Measurements from ENCODE around the gene DDX10.

The DDX10 gene

GRCh38 chr11:108947654-108948570 is 283.0 kb downstream of the DDX10 start:
- DNase-seq, result peak; percentile 20

GRCh38 chr11:108958368-108959104 is 293.7 kb downstream of the DDX10 start:
- no peak for DNase-seq

DNA sequence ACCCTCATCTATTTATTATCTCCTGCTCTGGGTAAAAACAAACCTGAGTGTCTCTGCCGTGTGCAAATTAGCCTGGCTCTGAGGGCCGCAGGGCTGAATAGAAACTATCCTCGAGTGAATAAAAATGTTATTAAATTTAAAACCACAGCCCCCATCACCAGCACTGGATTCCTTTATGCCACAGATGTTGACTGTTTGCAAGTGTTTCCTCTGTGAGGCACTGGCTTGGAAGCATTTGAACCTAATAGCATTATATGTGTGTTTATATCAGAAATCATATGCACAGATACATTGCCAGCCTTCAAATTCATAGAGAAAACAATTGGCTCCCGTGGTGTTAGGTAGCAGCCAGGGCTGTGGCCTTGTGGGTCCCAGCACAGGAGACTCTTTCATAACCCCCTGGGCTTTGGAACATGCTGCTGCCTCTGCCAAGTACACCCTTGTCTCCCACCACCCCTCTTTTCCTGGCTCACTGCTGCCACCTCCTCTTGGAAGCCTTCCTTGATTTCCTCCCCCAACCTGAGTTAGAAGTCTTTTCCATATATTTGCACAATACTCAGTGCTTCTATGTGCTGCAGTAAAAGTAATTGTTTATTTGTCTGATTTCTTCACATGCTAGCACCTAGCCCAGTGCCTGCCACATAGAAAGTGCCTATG is 294.4 kb downstream of the DDX10 start:
- DNase-seq, result no peak

GRCh38 chr11:108959874-108960273 is 295.0 kb downstream of the DDX10 start:
- no peak for DNase-seq

DNA sequence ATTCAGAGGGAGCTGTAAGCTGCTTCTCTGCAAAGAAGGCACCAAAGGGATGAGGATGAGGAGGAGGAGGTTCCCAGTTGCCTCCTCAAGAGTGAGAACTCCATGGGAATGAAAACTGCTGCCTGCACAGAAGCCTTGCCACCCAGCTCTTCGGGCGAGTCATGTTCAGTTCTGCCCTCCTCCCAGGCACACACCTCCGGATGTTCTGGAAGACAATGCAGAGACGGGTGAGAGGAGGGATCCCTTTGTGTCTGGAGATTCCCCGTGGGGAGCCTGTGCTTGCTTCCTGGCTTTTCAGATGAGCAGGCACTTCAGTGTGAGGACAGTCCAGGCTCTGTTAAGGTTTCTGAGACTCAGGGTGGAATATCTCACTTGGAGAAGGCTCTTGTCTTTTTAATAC is 295.6 kb downstream of the DDX10 start:
- DNase-seq, result no peak

DNA sequence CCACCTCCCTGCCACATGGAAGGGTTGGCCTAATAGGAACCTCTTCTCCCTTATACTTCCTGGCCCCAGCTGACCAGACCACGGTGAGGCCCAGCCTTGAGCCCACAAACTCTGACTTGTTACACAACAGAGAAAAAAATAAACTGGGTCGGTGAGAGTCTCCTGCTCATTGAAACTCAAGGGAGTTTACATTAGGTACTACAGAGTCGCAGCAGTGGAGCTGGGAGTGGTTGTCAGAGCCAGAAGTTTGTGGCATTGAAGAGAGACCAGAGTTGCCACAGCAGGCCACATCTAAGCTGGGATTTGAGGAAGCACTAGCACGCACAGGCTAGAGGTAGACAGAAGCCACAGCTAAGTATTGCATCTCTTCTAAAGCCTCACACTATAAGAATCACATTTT is 296.2 kb downstream of the DDX10 start:
- DNase-seq, result no peak

- no peak for DNase-seq
Measured at GRCh38 chr11:108963118-108963517, 298.2 kb downstream of the DDX10 start.

DNA sequence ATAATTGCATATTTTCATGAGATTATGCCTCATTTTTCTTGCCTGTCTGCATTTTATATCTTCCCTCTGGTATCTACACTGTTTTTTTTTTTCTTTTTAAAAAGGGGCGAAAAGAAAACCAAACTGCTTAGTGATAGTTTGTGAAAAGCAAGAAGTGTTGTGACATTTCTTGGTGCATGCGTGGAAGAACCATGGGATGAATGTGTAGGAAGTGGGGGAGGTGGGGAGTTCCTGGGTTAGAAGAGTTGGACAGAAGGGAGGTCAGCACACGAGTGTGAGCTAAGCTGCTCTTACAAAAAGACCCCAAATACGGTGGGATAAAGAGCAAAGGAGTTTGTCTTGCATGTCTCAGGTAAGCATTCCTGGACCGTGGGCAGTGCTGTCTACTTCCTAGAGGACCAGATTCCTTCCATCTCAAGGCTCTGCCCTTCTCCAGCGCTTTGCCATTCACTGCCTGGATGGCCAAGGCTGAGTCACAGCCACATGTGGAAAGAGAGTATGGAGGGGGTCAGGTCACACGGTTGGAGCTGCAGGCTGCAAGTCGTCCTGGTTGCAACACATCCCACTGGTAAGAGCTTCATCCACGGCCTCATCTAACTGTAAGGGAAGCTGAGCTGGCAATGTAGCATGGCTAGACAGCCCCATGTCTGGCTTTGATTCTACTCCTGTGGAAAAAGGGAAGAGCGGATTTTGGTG is 300.6 kb downstream of the DDX10 start:
- no peak for DNase-seq

GRCh38 chr11:108966206-108966605 is 301.3 kb downstream of the DDX10 start:
- no peak for DNase-seq

GRCh38 chr11:108966978-108967377 is 302.1 kb downstream of the DDX10 start:
- no peak for DNase-seq

DNA sequence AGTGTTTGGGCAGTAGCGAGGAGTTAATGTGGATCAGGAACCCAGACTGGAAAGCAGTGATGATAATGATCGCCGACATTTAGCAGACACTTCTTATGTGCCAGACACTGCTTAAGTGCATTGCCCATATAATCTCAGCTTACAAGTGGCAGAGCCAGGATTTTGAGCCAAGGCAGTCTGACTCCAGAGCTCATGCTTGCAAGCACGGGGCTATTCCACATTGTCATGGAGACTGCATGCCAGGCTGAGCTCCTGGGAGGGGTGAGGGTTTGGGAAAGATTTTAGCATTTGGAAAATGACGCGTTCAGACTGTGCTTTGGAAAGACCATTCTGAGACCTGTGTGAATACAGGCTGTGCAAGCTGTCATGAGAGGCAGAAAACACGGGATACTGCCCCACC is 302.7 kb downstream of the DDX10 start:
- DNase-seq, result no peak

- no peak for DNase-seq
Measured at GRCh38 chr11:108970221-108970991, 305.5 kb downstream of the DDX10 start.

DNA sequence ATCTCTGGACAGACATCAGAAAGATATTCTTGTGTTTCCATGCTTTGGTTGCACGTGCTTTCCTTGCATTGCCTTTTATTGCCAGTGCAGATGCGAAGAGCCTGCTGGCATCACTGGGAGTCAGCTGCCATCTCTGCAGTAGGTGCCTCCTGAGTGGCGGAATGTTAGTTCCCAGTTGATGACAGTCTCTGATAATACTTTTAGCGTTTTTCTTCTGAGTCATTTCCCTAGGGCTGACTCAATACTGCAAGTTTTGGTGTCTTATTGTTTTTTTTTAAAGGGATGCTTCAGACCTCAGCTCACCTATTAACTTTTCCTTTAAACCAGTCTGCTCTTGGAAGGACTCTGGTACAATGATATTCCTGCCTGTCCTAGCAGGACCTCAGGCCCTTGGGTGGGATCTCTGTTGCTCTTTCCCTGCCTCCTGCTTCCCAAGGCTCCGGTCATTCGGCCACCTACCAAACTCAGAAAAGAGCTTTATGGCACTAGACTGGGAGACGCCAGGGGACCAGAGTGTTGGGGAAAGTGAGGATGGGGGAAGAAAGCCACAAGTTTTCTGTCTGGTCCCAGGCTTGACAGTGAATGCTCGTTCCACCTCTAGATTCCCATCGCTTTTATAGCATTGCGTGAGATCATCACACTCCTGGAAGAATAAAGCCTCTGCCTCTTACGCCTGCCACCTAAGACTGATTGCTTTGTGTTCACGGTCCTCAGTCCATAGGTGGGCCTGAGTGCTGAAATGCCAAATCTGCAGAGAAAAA is 308.7 kb downstream of the DDX10 start:
- DNase-seq, result peak; percentile 38

DNA sequence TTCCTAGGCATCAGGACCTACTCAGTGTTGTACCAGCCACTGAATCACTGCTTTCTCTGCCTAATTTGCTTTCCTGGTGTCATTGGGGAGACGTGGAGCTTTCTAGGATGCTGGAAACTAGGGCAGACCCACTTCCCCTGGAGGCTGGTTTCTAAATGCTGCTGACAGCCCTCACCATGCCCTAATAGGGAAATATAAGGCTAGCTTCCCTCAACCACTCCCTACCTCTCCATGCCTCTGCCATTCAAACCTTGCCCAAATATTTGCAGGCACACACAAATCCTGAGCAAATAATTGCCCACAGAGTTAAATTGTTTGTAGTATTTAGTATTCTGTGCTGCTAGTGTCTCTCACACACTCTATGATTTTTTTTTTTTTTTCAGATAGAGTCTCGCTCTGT is 310.2 kb downstream of the DDX10 start:
- no peak for DNase-seq

DNA sequence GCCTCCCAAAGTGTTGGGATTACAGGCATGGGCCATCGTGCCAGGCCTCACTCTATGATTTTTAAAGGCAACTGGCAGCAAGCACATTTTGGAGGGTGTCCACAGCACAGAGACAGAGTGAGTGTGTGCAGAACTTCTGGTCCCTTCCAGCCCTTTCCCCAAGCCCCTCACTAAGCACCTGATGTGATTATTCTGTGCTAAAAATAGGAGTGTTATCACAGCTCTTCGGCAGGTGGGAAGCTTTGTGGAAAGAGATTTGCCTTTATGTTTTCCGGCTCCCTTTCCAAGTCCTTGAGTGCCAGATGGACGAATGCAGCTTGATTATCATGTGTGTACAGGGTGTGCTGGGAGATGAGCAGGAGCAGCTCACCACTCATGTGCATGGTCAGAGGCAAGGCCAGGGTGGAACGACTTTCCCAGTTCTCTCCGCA is 310.8 kb downstream of the DDX10 start:
- DNase-seq, result no peak

DNA sequence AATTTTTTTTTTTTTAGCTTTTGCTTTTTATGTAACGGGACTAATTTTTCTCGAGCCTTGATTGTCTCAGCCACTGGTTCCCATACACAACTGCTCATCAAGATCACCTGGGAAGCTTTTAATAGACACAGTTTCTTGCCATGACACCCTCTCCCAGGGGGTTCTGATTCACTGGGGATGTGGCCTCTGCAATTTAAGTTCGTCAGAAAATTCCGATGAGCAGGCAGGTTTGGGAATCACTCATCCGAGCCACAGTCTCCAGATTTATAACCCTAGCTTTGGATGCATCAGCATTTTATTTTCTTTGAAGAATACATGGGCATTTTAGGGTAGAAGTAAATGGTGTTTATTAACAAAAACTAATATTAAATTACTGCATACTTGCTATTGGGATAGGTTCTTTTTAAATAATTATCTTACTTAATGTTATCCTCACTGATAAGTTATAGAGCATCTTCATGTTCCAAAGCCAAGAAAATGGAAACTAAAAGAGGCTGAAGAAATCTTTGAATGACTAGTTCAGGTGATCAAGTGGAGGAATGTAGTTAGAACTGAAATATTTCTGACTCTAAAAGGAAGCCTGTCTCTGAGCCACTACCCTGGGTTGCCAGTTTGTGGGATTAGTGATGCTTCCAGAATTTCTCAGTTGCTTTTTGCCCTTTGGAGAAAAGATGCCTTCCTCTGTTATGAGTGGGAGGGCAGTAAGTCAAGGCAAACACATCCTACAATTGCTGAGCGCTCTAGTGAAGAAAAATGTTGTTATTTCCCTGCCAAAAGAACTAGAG is 319.0 kb downstream of the DDX10 start:
- DNase-seq, result no peak

DNA sequence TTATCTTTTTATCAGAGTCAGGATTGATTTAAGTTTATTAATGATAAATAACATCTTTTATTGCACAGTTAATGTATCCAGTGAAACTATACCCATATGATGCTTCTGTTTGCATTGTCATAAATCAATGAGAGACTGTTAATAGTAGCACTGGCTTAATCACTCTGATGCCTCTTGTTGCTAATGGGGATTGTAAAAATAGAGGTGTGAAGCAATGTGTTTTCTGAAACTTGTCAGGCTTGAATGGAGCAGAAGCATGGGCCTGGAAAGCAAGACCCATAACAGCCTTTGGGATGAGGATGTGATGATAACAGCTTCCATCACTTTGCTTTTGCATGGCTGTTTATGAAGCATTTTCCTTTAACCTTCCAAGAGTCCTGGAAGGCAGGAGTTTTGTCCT is 319.7 kb downstream of the DDX10 start:
- no peak for DNase-seq

GRCh38 chr11:108985236-108985944 is 320.5 kb downstream of the DDX10 start:
- DNase-seq, result no peak

DNA sequence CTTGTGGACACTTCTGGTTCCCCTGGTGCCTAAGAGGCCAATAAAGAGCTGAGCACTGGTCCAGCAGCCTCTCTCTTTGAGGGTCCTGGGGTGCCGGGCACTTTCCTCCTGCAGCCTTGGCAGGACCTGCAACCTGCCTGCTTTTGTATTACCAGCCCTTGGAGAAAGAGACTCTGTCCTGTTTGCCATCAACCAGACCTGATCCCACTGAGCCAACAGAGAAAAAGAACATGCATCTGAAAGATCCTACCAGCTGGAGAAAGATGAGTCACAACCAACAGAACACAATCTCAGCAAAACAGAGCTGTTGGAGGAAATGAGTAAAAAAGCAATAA is 321.0 kb downstream of the DDX10 start:
- DNase-seq, result no peak
